ENCODE data around the gene MRPS31. TPM values are rescaled to one million over a fixed set of nuclear protein-coding genes. Genes with fewer than 3 reads are reported as not detected.

MRPS31 gene
- total and polyA plus RNA-seq, 3 donors from 2014 or later = 22.3 to 31.0 (median 27.7) TPM

GRCh38 chr13:40798380-40798779 lies 27.4 kb upstream of the MRPS31 start:
- no peak for TF ChIP-seq POLR2A (IDR thresholded peaks at IDR 0.05)
- no peak for TF ChIP-seq CTCF (IDR thresholded peaks at IDR 0.05)
- Histone ChIP-seq H3K36me3 (ENCODE audit: low read depth, missing control alignments) (no peaks in the 10 kb centered on the region), H3K27me3 (no peaks in the 10 kb centered on the region), H3K9me3 (no peaks in the 10 kb centered on the region), H3K4me3 (no peak overlapping the region), H3K4me1 (no peaks in the 10 kb centered on the region), H3K27ac (no peak overlapping the region)
- DNase-seq = no peak
- intact Hi-C loops (cut with DNase I; ENCODE audit: low total_unique reads) = no loop called here
- 92 to 94% methylated on average over 9 of the region's 9 CpGs for WGBS, 2 donors

GRCh38 chr13:40796649-40797048 lies 25.7 kb upstream of the MRPS31 start:
- Histone ChIP-seq H3K4me3 (no peak overlapping the region), H3K27ac (no peak overlapping the region), H3K4me1 (no peaks in the 10 kb centered on the region), H3K27me3 (no peaks in the 10 kb centered on the region), H3K9me3 (no peaks in the 10 kb centered on the region), H3K36me3 (ENCODE audit: low read depth, missing control alignments) (no peaks in the 10 kb centered on the region)
- TF ChIP-seq POLR2A (IDR thresholded peaks at IDR 0.05) (no peak), CTCF (IDR thresholded peaks at IDR 0.05) (no peak)
- no peak for DNase-seq
- intact Hi-C loops (cut with DNase I; ENCODE audit: low total_unique reads) = no loop called here
- 90 to 96% methylated on average over 6 of the region's 6 CpGs for WGBS, 2 donors

GRCh38 chr13:40794414-40795368 lies 23.7 kb upstream of the MRPS31 start:
- TF ChIP-seq CTCF (IDR thresholded peaks at IDR 0.05) = no peak
- no peak for TF ChIP-seq POLR2A (IDR thresholded peaks at IDR 0.05)
- Histone ChIP-seq H3K36me3 (ENCODE audit: low read depth, missing control alignments) (no peaks in the 10 kb centered on the region), H3K4me1 (no peaks in the 10 kb centered on the region), H3K27me3 (no peaks in the 10 kb centered on the region), H3K4me3 (no peak overlapping the region), H3K27ac (no peak overlapping the region), H3K9me3 (no peaks in the 10 kb centered on the region)
- intact Hi-C loops (cut with DNase I; ENCODE audit: low total_unique reads) = no loop called here
- 91 to 94% methylated on average over 10 to 13 of the region's 13 CpGs for WGBS, 2 donors
- no peak for DNase-seq

- no peaks in the 10 kb centered on the region for H3K27me3 ChIP-seq
- H3K27ac ChIP-seq = no peak overlapping the region
- no peaks in the 10 kb centered on the region for H3K36me3 ChIP-seq (ENCODE audit: low read depth, missing control alignments)
- H3K4me3 ChIP-seq = no peak overlapping the region
- 96 to 98% methylated on average over 3 of the region's 3 CpGs for WGBS, 2 donors
- H3K9me3 ChIP-seq = no peaks in the 10 kb centered on the region
- no peak for TF ChIP-seq CTCF (IDR thresholded peaks at IDR 0.05)
- TF ChIP-seq POLR2A (IDR thresholded peaks at IDR 0.05) = no peak
- H3K4me1 ChIP-seq = no peaks in the 10 kb centered on the region
- DNase-seq = no peak
- intact Hi-C loops (cut with DNase I; ENCODE audit: low total_unique reads) = no loop called here
Observed at GRCh38 chr13:40793339-40793738, 22.3 kb upstream of the MRPS31 start.
